HepG2 (cell line): ENCODE measurements around the gene NFE2L2. TPM values are rescaled to one million over a fixed set of nuclear protein-coding genes. Genes with fewer than 3 reads are reported as not detected.

Experiments used
- AGO2 ChIP-seq: fragments of 200-400 bp; formaldehyde crosslinking; optimal IDR thresholded peaks from 2 replicates; pipeline ENCODE3; 2017; ENCODE audit warnings: mild to moderate bottlenecking, low read depth, low read length, moderate library complexity
- AHR ChIP-seq: IDR thresholded peaks from 2 replicates; pipeline ENCODE4 v1.6.1; 2018; ENCODE audit warnings: missing genetic modification reagents, missing compliant biosample characterization
- CENPX ChIP-seq: sonication (generic); formaldehyde crosslinking; IDR thresholded peaks from 2 replicates; pipeline ENCODE4 v1.9.0; 2021; ENCODE audit warnings: mild to moderate bottlenecking, missing genetic modification reagents, moderate library complexity
- ELF4 ChIP-seq: sonication (generic); formaldehyde crosslinking; IDR thresholded peaks from 2 replicates; pipeline ENCODE4 v1.5.0; 2020; ENCODE audit warnings: missing genetic modification reagents, mild to moderate bottlenecking, moderate library complexity, borderline replicate concordance
- EP300 ChIP-seq, 3 experiments: sonication (generic) in 1 of 3; formaldehyde crosslinking in 1 of 3; IDR thresholded peaks; 2 replicates each; pipeline versions ENCODE4 v1.5.1 to v1.6.1; 2011 to 2020; ENCODE audit warnings: low read depth in 2 of 3, low read length in 2 of 3, borderline replicate concordance in 1 of 3, improper control_type of control experiment in 1 of 3, mild to moderate bottlenecking in 1 of 3, missing genetic modification reagents in 1 of 3, moderate library complexity in 1 of 3
- HHEX ChIP-seq: IDR thresholded peaks from 2 replicates; pipeline ENCODE4 v1.6.1; 2016; ENCODE audit warnings: control low read depth
- MAZ ChIP-seq, 2 experiments: sonication (generic) in 1 of 2; formaldehyde crosslinking in 1 of 2; IDR thresholded peaks; 2 replicates each; pipeline versions ENCODE4 v1.5.0 to v1.6.1; 2012 to 2020; ENCODE audit warnings: low read depth in 2 of 2, mild to moderate bottlenecking in 2 of 2, borderline replicate concordance in 1 of 2, improper control_type of control experiment in 1 of 2, low read length in 1 of 2, missing genetic modification reagents in 1 of 2, moderate library complexity in 1 of 2
- MIER2 ChIP-seq: IDR thresholded peaks from 2 replicates; pipeline ENCODE4 v1.6.1; 2016; ENCODE audit warnings: missing biosample characterization, missing genetic modification reagents
- NAIF1 ChIP-seq: sonication (generic); formaldehyde crosslinking; IDR thresholded peaks from 2 replicates; pipeline ENCODE4 v1.5.0; 2020; ENCODE audit warnings: mild to moderate bottlenecking, missing genetic modification reagents, borderline replicate concordance
- NFE2L2 ChIP-seq: fragments of 150-350 bp; IDR thresholded peaks from 2 replicates; pipeline ENCODE4 v1.6.1; 2014; ENCODE audit warnings: low read length
- SRY ChIP-seq: sonication (generic); formaldehyde crosslinking; IDR thresholded peaks from 2 replicates; pipeline ENCODE4 v1.8.0; 2022; ENCODE audit warnings: mild to moderate bottlenecking, missing genetic modification reagents
- TAF15 ChIP-seq: fragments of 200-400 bp; formaldehyde crosslinking; IDR thresholded peaks from one replicate; pipeline ENCODE4 v1.6.1; 2018; ENCODE audit warnings: mild to moderate bottlenecking, low read depth, low read length; ENCODE audit not compliant: poor library complexity, severe bottlenecking
- YEATS2 ChIP-seq: sonication (generic); formaldehyde crosslinking; IDR thresholded peaks from 2 replicates; pipeline ENCODE4 v1.4.0; 2020; ENCODE audit warnings: missing genetic modification reagents, borderline replicate concordance
- ZBTB20 ChIP-seq: sonication (generic); formaldehyde crosslinking; IDR thresholded peaks from 2 replicates; pipeline ENCODE4 v1.8.1; 2023; ENCODE audit warnings: missing genetic modification reagents, low read depth, mild to moderate bottlenecking, borderline replicate concordance
- ZFP90 ChIP-seq: sonication (generic); formaldehyde crosslinking; IDR thresholded peaks from 2 replicates; pipeline ENCODE4 v1.8.0; 2022; ENCODE audit warnings: missing genetic modification reagents, mild to moderate bottlenecking, inconsistent platforms, borderline replicate concordance
- ZNF510 ChIP-seq: sonication (generic); formaldehyde crosslinking; IDR thresholded peaks from 2 replicates; pipeline ENCODE4 v1.4.0; 2020; ENCODE audit warnings: low read depth, mild to moderate bottlenecking, missing genetic modification reagents
- ZNF564 ChIP-seq: sonication (generic); formaldehyde crosslinking; IDR thresholded peaks from 2 replicates; pipeline ENCODE4 v1.8.1; 2023; ENCODE audit warnings: mild to moderate bottlenecking, missing genetic modification reagents
- ZNF614 ChIP-seq: IDR thresholded peaks from 2 replicates; pipeline ENCODE4 v1.6.1; 2018; ENCODE audit warnings: missing biosample characterization, missing genetic modification reagents, inconsistent platforms, borderline replicate concordance
- ZNF737 ChIP-seq: sonication (generic); formaldehyde crosslinking; IDR thresholded peaks from 2 replicates; pipeline ENCODE4 v1.5.0; 2020; ENCODE audit warnings: missing genetic modification reagents, mild to moderate bottlenecking, borderline replicate concordance
- ZSCAN22 ChIP-seq: sonication (generic); formaldehyde crosslinking; IDR thresholded peaks from 2 replicates; pipeline ENCODE4 v1.4.0; 2020; ENCODE audit warnings: mild to moderate bottlenecking, missing genetic modification reagents
- polyA plus RNA-seq, 8 experiments: library from polyadenylated mRNA; depleted of rRNA in 3 of 8; stranded (reverse) in 7 of 8; unstranded in 1 of 8; fragments of >200 nt; fragmentation: Illumina TruSeq in 4 of 8; extraction: Trizol in 4 of 8; gene quantifications; 2 replicates each; pipeline versions ENCODE4 v1.2.1 to v1.2.3, GENCODE V29; 2011 to 2016; ENCODE audit warnings: low read depth in 4 of 8, missing spikeins in 1 of 8, mixed read lengths in 1 of 8; ENCODE audit not compliant: insufficient read depth in 1 of 8
- total RNA-seq, 5 experiments: library from RNA; depleted of rRNA; stranded (reverse); fragments of >200 nt; fragmentation: Illumina TruSeq; extraction: Trizol; gene quantifications; 2 replicates each; pipeline ENCODE4 v1.2.3, GENCODE V29; 2016; ENCODE audit warnings: low read depth in 1 of 5
- TF ChIP-seq, protein P1 (sequence below): sonication (generic); formaldehyde crosslinking; IDR thresholded peaks from 2 replicates; pipeline ENCODE4 v1.4.0; 2020; ENCODE audit warnings: mild to moderate bottlenecking, low read depth, missing genetic modification reagents
- TF ChIP-seq, protein P2 (sequence below), 2 experiments: sonication (generic) in 1 of 2; formaldehyde crosslinking in 1 of 2; IDR thresholded peaks; 2 replicates each; pipeline versions ENCODE4 v1.4.0 to v1.6.1; 2016 to 2020; ENCODE audit warnings: borderline replicate concordance in 1 of 2, low read depth in 1 of 2, mild to moderate bottlenecking in 1 of 2, missing genetic modification reagents in 1 of 2

Gene NFE2L2
- total and polyA plus RNA-seq, 2 of the 13 experiments (the other 11 are each of a cell fraction or from before 2014, with no cell fraction given) = 84.6 to 215 TPM

DNA sequence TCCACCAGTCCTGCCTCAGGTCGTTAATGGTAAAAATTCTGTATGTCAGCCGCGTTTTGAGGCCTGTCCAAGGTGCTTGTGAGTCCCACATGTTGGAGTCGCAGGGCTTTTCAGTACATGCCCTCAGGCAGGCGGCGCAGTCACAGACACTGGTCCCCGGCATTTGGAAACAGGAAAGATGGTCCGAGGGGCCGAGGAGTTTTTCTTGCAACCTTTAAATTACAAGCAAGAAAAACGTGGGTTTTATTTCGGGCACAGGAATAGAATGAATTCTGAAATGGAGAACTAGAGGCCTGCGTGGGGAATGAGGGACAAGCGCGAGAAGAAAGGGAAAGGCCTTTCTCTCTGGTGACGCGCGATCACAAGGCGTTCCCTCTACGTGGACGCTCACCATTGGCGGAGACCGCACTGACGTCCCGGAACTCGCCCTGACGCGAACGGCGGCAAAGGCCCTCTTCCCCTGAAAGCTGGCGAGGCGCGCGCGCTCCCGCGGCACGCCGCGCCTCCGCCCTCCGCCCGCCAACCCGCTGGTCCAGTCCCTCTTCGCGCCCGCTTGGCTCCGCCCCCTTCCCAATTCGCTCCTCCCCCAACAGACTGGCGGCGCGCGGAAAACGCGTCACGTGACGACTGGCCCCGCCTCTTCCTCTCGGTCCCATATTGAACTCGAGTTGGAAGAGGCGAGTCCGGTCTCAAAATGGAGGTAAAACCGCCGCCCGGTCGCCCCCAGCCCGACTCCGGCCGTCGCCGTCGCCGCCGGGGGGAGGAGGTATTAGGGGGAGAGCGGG lies 52.2 kb downstream of the NFE2L2 start, which contains the start of gene HNRNPA3 (continued):
- TF ChIP-seq AHR (CRISPR knock-in tag) (no peak), ZNF614 (CRISPR knock-in tag) (peak; percentile 83; the same call in 1 of the 2 replicates), CENPX (CRISPR knock-in tag) (no peak), AGO2 (no peak), ZBTB20 (CRISPR knock-in tag) (peak; percentile 60; the same call in 1 of the 2 replicates), TAF15 (no peak), NFE2L2 (no peak), HHEX (CRISPR knock-in tag) (no peak), MIER2 (CRISPR knock-in tag) (peak; percentile 76; the same call in 1 of the 2 replicates), ZNF737 (no peak), MAZ (IDR thresholded peaks at IDR 0.05; ENCODE audit: borderline replicate concordance, low read depth, low read length) (no peak), MAZ (CRISPR knock-in tag; IDR thresholded peaks at IDR 0.05; ENCODE audit: low read depth) (peak; percentile 88), NAIF1 (CRISPR knock-in tag) (peak; percentile 47; the same call in 1 of the 2 replicates), ELF4 (CRISPR knock-in tag) (peak; percentile 87), YEATS2 (CRISPR knock-in tag) (peak; percentile 87; the same call in 1 of the 2 replicates), ZSCAN22 (CRISPR knock-in tag) (no peak), ZFP90 (CRISPR knock-in tag) (no peak), EP300 (IDR thresholded peaks at IDR 0.05; ENCODE audit: low read depth in 2 of 2, low read length in 2 of 2) (no peak; a peak in 1 of 4 replicates), EP300 (CRISPR knock-in tag; IDR thresholded peaks at IDR 0.05; ENCODE audit: borderline replicate concordance) (no peak), ZNF564 (CRISPR knock-in tag) (peak; percentile 55), SRY (CRISPR knock-in tag) (peak; percentile 89; the same call in 1 of the 2 replicates), ZNF510 (CRISPR knock-in tag) (no peak)
- TF ChIP-seq, protein P1, sequence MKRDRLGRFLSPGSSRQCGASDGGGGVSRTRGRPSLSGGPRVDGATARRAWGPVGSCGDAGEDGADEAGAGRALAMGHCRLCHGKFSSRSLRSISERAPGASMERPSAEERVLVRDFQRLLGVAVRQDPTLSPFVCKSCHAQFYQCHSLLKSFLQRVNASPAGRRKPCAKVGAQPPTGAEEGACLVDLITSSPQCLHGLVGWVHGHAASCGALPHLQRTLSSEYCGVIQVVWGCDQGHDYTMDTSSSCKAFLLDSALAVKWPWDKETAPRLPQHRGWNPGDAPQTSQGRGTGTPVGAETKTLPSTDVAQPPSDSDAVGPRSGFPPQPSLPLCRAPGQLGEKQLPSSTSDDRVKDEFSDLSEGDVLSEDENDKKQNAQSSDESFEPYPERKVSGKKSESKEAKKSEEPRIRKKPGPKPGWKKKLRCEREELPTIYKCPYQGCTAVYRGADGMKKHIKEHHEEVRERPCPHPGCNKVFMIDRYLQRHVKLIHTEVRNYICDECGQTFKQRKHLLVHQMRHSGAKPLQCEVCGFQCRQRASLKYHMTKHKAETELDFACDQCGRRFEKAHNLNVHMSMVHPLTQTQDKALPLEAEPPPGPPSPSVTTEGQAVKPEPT = peak; percentile 31; the same call in 1 of the 2 replicates
- TF ChIP-seq, protein P2, sequence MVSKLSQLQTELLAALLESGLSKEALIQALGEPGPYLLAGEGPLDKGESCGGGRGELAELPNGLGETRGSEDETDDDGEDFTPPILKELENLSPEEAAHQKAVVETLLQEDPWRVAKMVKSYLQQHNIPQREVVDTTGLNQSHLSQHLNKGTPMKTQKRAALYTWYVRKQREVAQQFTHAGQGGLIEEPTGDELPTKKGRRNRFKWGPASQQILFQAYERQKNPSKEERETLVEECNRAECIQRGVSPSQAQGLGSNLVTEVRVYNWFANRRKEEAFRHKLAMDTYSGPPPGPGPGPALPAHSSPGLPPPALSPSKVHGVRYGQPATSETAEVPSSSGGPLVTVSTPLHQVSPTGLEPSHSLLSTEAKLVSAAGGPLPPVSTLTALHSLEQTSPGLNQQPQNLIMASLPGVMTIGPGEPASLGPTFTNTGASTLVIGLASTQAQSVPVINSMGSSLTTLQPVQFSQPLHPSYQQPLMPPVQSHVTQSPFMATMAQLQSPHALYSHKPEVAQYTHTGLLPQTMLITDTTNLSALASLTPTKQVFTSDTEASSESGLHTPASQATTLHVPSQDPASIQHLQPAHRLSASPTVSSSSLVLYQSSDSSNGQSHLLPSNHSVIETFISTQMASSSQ (IDR thresholded peaks at IDR 0.05; ENCODE audit: low read depth) = 0 out of 2 replicates have a peak, but pooled peaks have one; percentile 31
- TF ChIP-seq, protein P2 (CRISPR knock-in tag; IDR thresholded peaks at IDR 0.05; ENCODE audit: borderline replicate concordance) = peak; percentile 70
